SK-N-SH (cell line): ENCODE results near the gene GABRD. TPM values are rescaled to one million over a fixed set of nuclear protein-coding genes. Genes with fewer than 3 reads are reported as not detected.

Experiments
- CTCF ChIA-PET: fragments of 300-600, 350-600 bp; formaldehyde crosslinking; extraction: SDS; loops from one replicate; lab custom pipeline; 2021; lab: Yijun Ruan, JAX
- POLR2A ChIA-PET: fragments of 350-600 bp; sonication (Branson Sonifier 250); formaldehyde crosslinking; extraction: SDS; loops from one replicate; lab custom pipeline; 2020; ENCODE audit warnings: antibody characterized with exemption, inconsistent platforms; lab: Yijun Ruan, JAX
- DNase-seq: peaks from one replicate; pipeline ENCODE4 v3.0.0; 2012
- H2AFZ ChIP-seq: fragments of 200-600 bp; sonication (generic); 2 replicates; pipeline ENCODE4 v1.8.1; 2016; ENCODE audit warnings: antibody characterized with exemption, mild to moderate bottlenecking, low read depth
- H3F3A ChIP-seq: fragments of 200-600 bp; sonication (generic); replicated peaks from 2 replicates; pipeline ENCODE3; 2016; ENCODE audit warnings: antibody characterized with exemption, mild to moderate bottlenecking; ENCODE audit not compliant: insufficient read depth
- H3K27ac ChIP-seq, 2 experiments: fragments of 200-500 bp in 1 of 2; fragments of 200-600 bp in 1 of 2; sonication (Bioruptor generic) in 1 of 2; sonication (generic), shearing (Covaris generic) in 1 of 2; 2 replicates each; pipeline versions ENCODE4 v1.5.1 to v1.6.1; 2014 to 2016; ENCODE audit warnings: low read depth in 2 of 2, inconsistent platforms in 1 of 2, low read length in 1 of 2, mild to moderate bottlenecking in 1 of 2, mixed read lengths in 1 of 2
- H3K27me3 ChIP-seq: fragments of 200-600 bp; sonication (generic), shearing (Covaris generic); 2 replicates; pipeline ENCODE4 v1.6.1; 2016; ENCODE audit warnings: mixed run types; ENCODE audit not compliant: insufficient read depth
- H3K36me3 ChIP-seq, 2 experiments: fragments of 200-500 bp in 1 of 2; fragments of 200-600 bp in 1 of 2; sonication (Bioruptor generic) in 1 of 2; sonication (generic) in 1 of 2; replicated peaks in 1 of 2; 2 replicates each; pipeline versions ENCODE3 to v1.5.1; 2014 to 2016; ENCODE audit warnings: low read length in 1 of 2, mild to moderate bottlenecking in 1 of 2; ENCODE audit not compliant: insufficient read depth in 2 of 2, control insufficient read depth in 1 of 2
- H3K4me1 ChIP-seq, 2 experiments: fragments of 200-500 bp in 1 of 2; fragments of 200-600 bp in 1 of 2; sonication (Bioruptor generic) in 1 of 2; sonication (generic), shearing (Covaris generic) in 1 of 2; 2 replicates each; pipeline versions ENCODE4 v1.5.1 to v1.6.1; 2014 to 2016; ENCODE audit warnings: low read depth in 1 of 2, low read length in 1 of 2, mixed run types in 1 of 2; ENCODE audit not compliant: insufficient read depth in 2 of 2, control insufficient read depth in 1 of 2
- H3K4me2 ChIP-seq: fragments of 200-600 bp; sonication (generic), shearing (Covaris generic); 2 replicates; pipeline ENCODE4 v1.6.1; 2017; ENCODE audit warnings: mixed run types
- H3K4me3 ChIP-seq, 2 experiments: fragments of 200-500 bp in 1 of 2; fragments of 200-600 bp in 1 of 2; sonication (Bioruptor generic) in 1 of 2; sonication (generic), shearing (Covaris generic) in 1 of 2; 2 replicates each; pipeline versions ENCODE4 v1.5.1 to v1.8.1; 2014 to 2016; ENCODE audit warnings: low read depth in 2 of 2, inconsistent platforms in 1 of 2, low read length in 1 of 2, mild to moderate bottlenecking in 1 of 2, mixed read lengths in 1 of 2, moderate library complexity in 1 of 2
- H3K79me2 ChIP-seq: fragments of 200-600 bp; sonication (generic); 2 replicates; pipeline ENCODE4 v1.8.1; 2017; ENCODE audit warnings: mild to moderate bottlenecking; ENCODE audit not compliant: insufficient read depth
- H3K9ac ChIP-seq: fragments of 200-600 bp; sonication (generic); 2 replicates; pipeline ENCODE4 v1.6.1; 2017; ENCODE audit warnings: mixed run types
- H3K9me2 ChIP-seq: fragments of 200-600 bp; sonication (generic); 2 replicates; pipeline ENCODE4 v1.6.1; 2017; ENCODE audit warnings: mixed run types
- H3K9me3 ChIP-seq: fragments of 200-600 bp; sonication (generic); 2 replicates; pipeline ENCODE4 v1.6.1; 2017; ENCODE audit warnings: mixed run types, mild to moderate bottlenecking, moderate library complexity
- H4K20me1 ChIP-seq: fragments of 200-600 bp; sonication (generic); 2 replicates; pipeline ENCODE4 v1.6.1; 2017; ENCODE audit warnings: mild to moderate bottlenecking, mixed run types; ENCODE audit not compliant: insufficient read depth
- CHD2 ChIP-seq: fragments of 150-350 bp; IDR thresholded peaks from 2 replicates; pipeline ENCODE4 v1.6.1; 2018; ENCODE audit warnings: low read length; ENCODE audit not compliant: partially characterized antibody
- FOSL2 ChIP-seq: IDR thresholded peaks from 2 replicates; pipeline ENCODE4 v1.4.0; 2012; ENCODE audit warnings: low read depth, mild to moderate bottlenecking, moderate library complexity, borderline replicate concordance
- GABPA ChIP-seq: IDR thresholded peaks from 2 replicates; pipeline ENCODE4 v1.4.0; 2012; ENCODE audit warnings: low read depth, mild to moderate bottlenecking
- JUND ChIP-seq: IDR thresholded peaks from 2 replicates; pipeline ENCODE4 v1.4.0; 2012
- MEF2A ChIP-seq: IDR thresholded peaks from 2 replicates; pipeline ENCODE4 v1.4.0; 2012; ENCODE audit warnings: low read depth, borderline replicate concordance
- POLR2AphosphoS5 ChIP-seq: IDR thresholded peaks from 2 replicates; pipeline ENCODE4 v1.6.1; 2012; ENCODE audit warnings: low read depth, low read length
- RAD21 ChIP-seq: IDR thresholded peaks from 2 replicates; pipeline ENCODE4 v1.6.1; 2012; ENCODE audit warnings: mild to moderate bottlenecking, low read length
- RCOR1 ChIP-seq: fragments of 150-350 bp; IDR thresholded peaks from 2 replicates; pipeline ENCODE4 v1.6.1; 2017; ENCODE audit warnings: antibody characterized with exemption, low read length
- RFX5 ChIP-seq: IDR thresholded peaks from 2 replicates; pipeline ENCODE4 v1.6.1; 2012; ENCODE audit warnings: mild to moderate bottlenecking, improper control_type of control experiment, low read length
- SIN3A ChIP-seq: IDR thresholded peaks from 2 replicates; pipeline ENCODE4 v1.6.1; 2012; ENCODE audit warnings: low read depth, mild to moderate bottlenecking, low read length, moderate library complexity, borderline replicate concordance
- SMC3 ChIP-seq: IDR thresholded peaks from 2 replicates; pipeline ENCODE4 v1.6.1; 2012; ENCODE audit warnings: low read depth, low read length, improper control_type of control experiment
- TAF1 ChIP-seq: IDR thresholded peaks from 2 replicates; pipeline ENCODE4 v1.6.1; 2012; ENCODE audit warnings: low read depth, mild to moderate bottlenecking, low read length, moderate library complexity, borderline replicate concordance
- TCF12 ChIP-seq: IDR thresholded peaks from 2 replicates; pipeline ENCODE4 v1.4.0; 2012
- TEAD4 ChIP-seq: IDR thresholded peaks from 2 replicates; pipeline ENCODE4 v1.4.0; 2012; ENCODE audit warnings: mild to moderate bottlenecking, borderline replicate concordance; ENCODE audit not compliant: insufficient read depth
- WGBS: methylation state at CpG from one replicate; pipeline ENCODE4 v1.1.6; 2017; ENCODE audit warnings: low lambda C conversion rate; 5-methylcytosine and 5-hydroxymethylcytosine counted together
- polyA plus RNA-seq, 3 experiments: library from polyadenylated mRNA; depleted of rRNA; stranded (reverse); fragments of >200 nt; gene quantifications; 2 replicates each; pipeline ENCODE4 v1.2.3, GENCODE V29; 2012
- TF ChIP-seq, protein P1 (sequence below): IDR thresholded peaks from 2 replicates; pipeline ENCODE4 v1.4.0; 2012; ENCODE audit warnings: low read depth, borderline replicate concordance
- TF ChIP-seq, protein P2 (sequence below): IDR thresholded peaks from 2 replicates; pipeline ENCODE4 v1.4.0; 2012; ENCODE audit warnings: low read depth, borderline replicate concordance
- TF ChIP-seq, protein P3 (sequence below): IDR thresholded peaks from 2 replicates; pipeline ENCODE4 v1.4.0; 2012; ENCODE audit warnings: low read depth
- TF ChIP-seq, protein P4 (sequence below): fragments of 150-350 bp; IDR thresholded peaks from 2 replicates; pipeline ENCODE4 v1.6.1; 2017; ENCODE audit warnings: antibody characterized with exemption, low read length, low read depth, borderline replicate concordance
- TF ChIP-seq, protein P5 (sequence below): IDR thresholded peaks from 2 replicates; pipeline ENCODE4; 2012

Gene GABRD
- polyA plus RNA-seq, 1 of the 3 experiments (the other 2 are of a cell fraction), result 0.07 TPM

- no peak for DNase-seq
- POLR2A ChIA-PET, result no interaction called here
- no peak overlapping the region for H2AFZ ChIP-seq
- no peaks in the 10 kb centered on the region for H3K9me2 ChIP-seq
- H3K27ac ChIP-seq, result no peak overlapping the region
- CTCF ChIA-PET, result interaction anchor here (0.8 to 1.5 kb wide), 3 partner anchors 31 to 62 kb away, joined by 3 to 7 read pairs (median 3); no protein-coding TSS in a partner anchor
- no peak overlapping the region for H3K4me2 ChIP-seq
- H4K20me1 ChIP-seq, result no peaks in the 10 kb centered on the region
- H3K36me3 ChIP-seq, result no peaks in the 10 kb centered on the region
- peaks cover 0 to 17% of the 10 kb centered on the region in 2 experiments; a peak in 1 of 4 replicates for H3K4me1 ChIP-seq
- TF ChIP-seq POLR2AphosphoS5 (no peak), MEF2A (no peak), TCF12 (no peak), JUND (no peak), CHD2 (no peak), TAF1 (no peak), SIN3A (no peak), TEAD4 (no peak), GABPA (no peak), SMC3 (no peak), RFX5 (no peak), RCOR1 (no peak), RAD21 (no peak), FOSL2 (no peak)
- TF ChIP-seq, protein P1, sequence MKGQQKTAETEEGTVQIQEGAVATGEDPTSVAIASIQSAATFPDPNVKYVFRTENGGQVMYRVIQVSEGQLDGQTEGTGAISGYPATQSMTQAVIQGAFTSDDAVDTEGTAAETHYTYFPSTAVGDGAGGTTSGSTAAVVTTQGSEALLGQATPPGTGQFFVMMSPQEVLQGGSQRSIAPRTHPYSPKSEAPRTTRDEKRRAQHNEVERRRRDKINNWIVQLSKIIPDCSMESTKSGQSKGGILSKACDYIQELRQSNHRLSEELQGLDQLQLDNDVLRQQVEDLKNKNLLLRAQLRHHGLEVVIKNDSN, result no peak
- TF ChIP-seq, protein P2, sequence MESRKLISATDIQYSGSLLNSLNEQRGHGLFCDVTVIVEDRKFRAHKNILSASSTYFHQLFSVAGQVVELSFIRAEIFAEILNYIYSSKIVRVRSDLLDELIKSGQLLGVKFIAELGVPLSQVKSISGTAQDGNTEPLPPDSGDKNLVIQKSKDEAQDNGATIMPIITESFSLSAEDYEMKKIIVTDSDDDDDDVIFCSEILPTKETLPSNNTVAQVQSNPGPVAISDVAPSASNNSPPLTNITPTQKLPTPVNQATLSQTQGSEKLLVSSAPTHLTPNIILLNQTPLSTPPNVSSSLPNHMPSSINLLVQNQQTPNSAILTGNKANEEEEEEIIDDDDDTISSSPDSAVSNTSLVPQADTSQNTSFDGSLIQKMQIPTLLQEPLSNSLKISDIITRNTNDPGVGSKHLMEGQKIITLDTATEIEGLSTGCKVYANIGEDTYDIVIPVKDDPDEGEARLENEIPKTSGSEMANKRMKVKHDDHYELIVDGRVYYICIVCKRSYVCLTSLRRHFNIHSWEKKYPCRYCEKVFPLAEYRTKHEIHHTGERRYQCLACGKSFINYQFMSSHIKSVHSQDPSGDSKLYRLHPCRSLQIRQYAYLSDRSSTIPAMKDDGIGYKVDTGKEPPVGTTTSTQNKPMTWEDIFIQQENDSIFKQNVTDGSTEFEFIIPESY, result no peak
- TF ChIP-seq, protein P3, sequence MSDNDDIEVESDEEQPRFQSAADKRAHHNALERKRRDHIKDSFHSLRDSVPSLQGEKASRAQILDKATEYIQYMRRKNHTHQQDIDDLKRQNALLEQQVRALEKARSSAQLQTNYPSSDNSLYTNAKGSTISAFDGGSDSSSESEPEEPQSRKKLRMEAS, result no peak
- TF ChIP-seq, protein P4, sequence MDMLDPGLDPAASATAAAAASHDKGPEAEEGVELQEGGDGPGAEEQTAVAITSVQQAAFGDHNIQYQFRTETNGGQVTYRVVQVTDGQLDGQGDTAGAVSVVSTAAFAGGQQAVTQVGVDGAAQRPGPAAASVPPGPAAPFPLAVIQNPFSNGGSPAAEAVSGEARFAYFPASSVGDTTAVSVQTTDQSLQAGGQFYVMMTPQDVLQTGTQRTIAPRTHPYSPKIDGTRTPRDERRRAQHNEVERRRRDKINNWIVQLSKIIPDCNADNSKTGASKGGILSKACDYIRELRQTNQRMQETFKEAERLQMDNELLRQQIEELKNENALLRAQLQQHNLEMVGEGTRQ, result no peak
- TF ChIP-seq, protein P5, sequence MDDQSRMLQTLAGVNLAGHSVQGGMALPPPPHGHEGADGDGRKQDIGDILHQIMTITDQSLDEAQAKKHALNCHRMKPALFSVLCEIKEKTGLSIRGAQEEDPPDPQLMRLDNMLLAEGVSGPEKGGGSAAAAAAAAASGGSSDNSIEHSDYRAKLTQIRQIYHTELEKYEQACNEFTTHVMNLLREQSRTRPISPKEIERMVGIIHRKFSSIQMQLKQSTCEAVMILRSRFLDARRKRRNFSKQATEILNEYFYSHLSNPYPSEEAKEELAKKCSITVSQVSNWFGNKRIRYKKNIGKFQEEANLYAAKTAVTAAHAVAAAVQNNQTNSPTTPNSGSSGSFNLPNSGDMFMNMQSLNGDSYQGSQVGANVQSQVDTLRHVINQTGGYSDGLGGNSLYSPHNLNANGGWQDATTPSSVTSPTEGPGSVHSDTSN, result no peak
- TF ChIP-seq, all 33 proteins: peak for 0
- Histone ChIP-seq H3F3A (no peaks in the 10 kb centered on the region), H3K27me3 (no peaks in the 10 kb centered on the region), H3K9ac (no peak overlapping the region), H3K9me3 (0 out of 2 replicates have a peak, but pooled peaks cover 8% of the 10 kb centered on the region), H3K79me2 (0 out of 2 replicates have a peak, but pooled peaks cover 3% of the 10 kb centered on the region), H3K4me3 (no peak overlapping the region; a peak in 1 of 4 replicates)
- 81% methylated on average over 7 of the region's 7 CpGs for WGBS
Observed at GRCh38 chr1:2078170-2078569, 59.0 kb downstream of the GABRD start.
